ENCODE data around the gene DOC2A.
"Not testable (repeated sequence)": the region's sequence is repeated elsewhere in the genome, so short reads cannot be mapped to it uniquely, and the experiment has no call there.

DOC2A gene

DNA sequence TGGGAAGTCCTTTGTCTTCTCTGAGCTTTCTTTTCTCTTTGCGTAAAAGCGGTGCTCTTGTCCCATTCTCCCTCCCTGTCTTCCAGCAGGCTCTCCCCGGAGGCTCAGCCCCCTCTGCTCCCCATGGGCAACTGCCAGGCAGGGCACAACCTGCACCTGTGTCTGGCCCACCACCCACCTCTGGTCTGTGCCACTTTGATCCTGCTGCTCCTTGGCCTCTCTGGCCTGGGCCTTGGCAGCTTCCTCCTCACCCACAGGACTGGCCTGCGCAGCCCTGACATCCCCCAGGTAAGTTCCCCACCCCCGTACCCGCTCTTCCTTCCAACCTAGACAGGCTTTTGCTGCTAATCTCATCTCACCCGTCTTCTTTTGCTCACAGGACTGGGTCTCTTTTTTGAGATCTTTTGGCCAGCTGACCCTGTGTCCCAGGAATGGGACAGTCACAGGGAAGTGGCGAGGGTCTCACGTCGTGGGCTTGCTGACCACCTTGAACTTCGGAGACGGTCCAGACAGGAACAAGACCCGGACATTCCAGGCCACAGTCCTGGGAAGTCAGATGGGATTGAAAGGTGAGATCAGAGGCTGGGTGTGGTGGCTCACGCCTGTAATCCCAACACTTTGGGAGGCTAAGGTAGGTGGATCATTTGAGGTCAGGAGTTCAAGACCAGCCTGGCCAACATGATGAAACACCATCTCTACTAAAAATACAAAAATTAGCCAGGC is 47.6 kb downstream of the DOC2A start:
- DNase-seq: no peak

DNA sequence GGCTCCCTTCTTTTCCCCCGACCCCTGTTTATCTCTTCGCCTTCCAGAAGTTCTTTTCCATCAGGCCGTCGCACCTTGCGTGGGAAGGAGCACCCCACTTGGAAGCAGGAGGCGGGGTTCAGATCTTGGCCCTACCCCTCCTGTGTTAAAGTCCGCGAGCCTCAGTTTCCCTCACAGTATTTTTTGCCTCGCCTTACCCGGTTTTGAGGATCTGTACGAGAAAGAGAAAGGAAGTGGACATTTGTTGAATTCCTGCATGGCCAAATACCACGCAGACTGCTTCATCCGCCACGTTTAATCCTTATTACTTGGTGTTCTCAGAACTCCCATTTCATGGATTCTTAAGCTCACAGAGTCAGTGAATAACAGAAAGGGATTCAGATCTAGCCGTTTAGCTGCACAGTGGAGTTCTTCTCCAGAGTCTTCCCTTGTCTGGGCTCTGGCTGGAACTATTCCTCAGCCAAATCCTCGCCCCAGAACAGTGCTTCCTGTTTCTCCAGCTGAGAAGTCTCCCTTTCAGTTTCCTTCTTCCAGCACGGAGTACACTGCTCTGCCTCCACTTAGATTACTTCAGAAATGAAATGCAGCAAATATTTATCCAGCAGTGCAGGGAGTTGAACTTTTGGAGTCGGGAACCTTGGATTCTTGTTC is 48.4 kb downstream of the DOC2A start:
- DNase-seq: peak; percentile 21

- peak; percentile 97 for DNase-seq
Measured at GRCh38 chr16:29961479-29962343, 49.1 kb downstream of the DOC2A start, which contains the start of gene TMEM219. Gene TMEM219, plus strand, starts transcription at chr16:29962079. Its CDS starts 1,065 bp downstream, at chr16:29963144.

- no peak for DNase-seq
Measured at GRCh38 chr16:29961127-29961478, 49.7 kb downstream of the DOC2A start.

DNA sequence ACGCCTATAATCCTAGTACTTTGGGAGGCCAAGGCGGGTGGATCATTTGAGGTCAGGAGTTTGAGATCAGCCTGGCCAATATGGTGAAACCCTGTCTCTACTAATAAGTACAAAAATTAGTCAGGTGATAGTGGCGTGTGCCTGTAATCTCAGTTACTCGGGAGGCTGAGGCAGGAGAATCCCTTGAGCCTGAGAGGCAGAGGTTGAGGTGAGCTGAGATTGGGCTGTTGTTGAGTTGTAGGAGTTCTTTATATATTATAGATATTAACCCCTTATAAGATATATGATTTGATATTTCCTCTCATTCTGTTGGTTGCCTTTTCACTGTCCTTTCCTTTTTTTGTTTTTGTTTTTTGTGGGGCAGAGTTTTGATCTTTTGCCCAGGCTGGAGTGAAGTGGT is 51.0 kb downstream of the DOC2A start:
- DNase-seq: not testable (repeated sequence)

GRCh38 chr16:29959293-29959692 is 51.5 kb downstream of the DOC2A start:
- no peak for DNase-seq

DNA sequence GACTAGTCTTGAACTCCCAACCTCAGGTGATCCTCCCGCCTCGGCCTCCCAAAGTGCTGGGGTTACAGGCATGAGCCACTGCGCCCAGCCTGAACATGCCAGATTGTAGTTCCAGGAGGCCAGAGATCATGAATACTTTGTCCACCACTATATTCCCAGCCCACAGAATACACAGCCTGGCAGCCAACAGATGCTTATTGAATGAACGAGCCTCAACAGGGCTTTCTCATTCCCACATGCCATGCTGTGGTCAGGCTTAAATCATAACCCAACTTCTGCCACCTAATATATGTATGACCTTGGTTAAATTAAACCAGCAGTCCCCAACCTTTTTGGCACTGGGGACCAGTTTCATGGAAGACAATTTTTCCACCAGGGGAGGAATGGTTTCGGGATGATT is 52.1 kb downstream of the DOC2A start:
- DNase-seq: no peak
